HEK293 (cell line): ENCODE measurements around the gene ZNF483.
"Not testable (repeated sequence)": the region's sequence is repeated elsewhere in the genome, so short reads cannot be mapped to it uniquely, and the experiment has no call there.

Source experiments
- CTCF ChIA-PET: fragments of 350-600 bp; formaldehyde crosslinking; extraction: SDS; loops from one replicate; lab custom pipeline; 2021; ENCODE audit warnings: antibody characterized with exemption; lab: Yijun Ruan, JAX
- POLR2A ChIA-PET: fragments of 300-600 bp; formaldehyde crosslinking; extraction: SDS; loops from one replicate; lab custom pipeline; 2020; ENCODE audit warnings: antibody characterized with exemption, inconsistent platforms; lab: Yijun Ruan, JAX
- H3K27ac ChIP-seq: fragments of 200-500 bp; sonication (Bioruptor generic); 2 replicates; pipeline ENCODE4 v1.5.1; 2014; ENCODE audit warnings: low read depth, low read length, control low read depth, inconsistent platforms; ENCODE audit errors: extremely low read depth
- H3K36me3 ChIP-seq, 2 experiments: fragments of 200-500 bp in 1 of 2; sonication (Bioruptor generic) in 1 of 2; 1 replicate in 1 of 2; 2 replicates in 1 of 2; pipeline ENCODE4 v1.5.1; 2014 to 2017; ENCODE audit warnings: inconsistent platforms in 2 of 2, low read length in 2 of 2; ENCODE audit not compliant: control insufficient read depth in 2 of 2, insufficient read depth in 1 of 2
- H3K4me1 ChIP-seq: fragments of 200-500 bp; sonication (Bioruptor generic); 2 replicates; pipeline ENCODE4 v1.5.1; 2014; ENCODE audit warnings: mild to moderate bottlenecking, low read length, inconsistent platforms; ENCODE audit not compliant: control insufficient read depth, insufficient read depth
- H3K4me3 ChIP-seq: 2 replicates; pipeline ENCODE4 v1.5.1; 2011; ENCODE audit warnings: low read depth, mild to moderate bottlenecking, control low read depth, low read length, moderate library complexity
- H3K9me3 ChIP-seq: fragments of 200-500 bp; sonication (Bioruptor generic); 2 replicates; pipeline ENCODE4 v1.5.1; 2014; ENCODE audit warnings: low read depth, low read length, inconsistent platforms; ENCODE audit not compliant: control insufficient read depth, insufficient read depth
- ZBTB11 ChIP-seq: fragments of 450-650 bp; formaldehyde crosslinking; conservative IDR thresholded peaks from 2 replicates; pipeline ENCODE4 v1.5.1; 2016; ENCODE audit warnings: low read depth, missing biosample characterization, missing genetic modification characterization
- ZBTB20 ChIP-seq: fragments of 450-650 bp; formaldehyde crosslinking; IDR thresholded peaks from 2 replicates; pipeline ENCODE4 v1.5.1; 2016; ENCODE audit warnings: missing biosample characterization, missing genetic modification characterization
- ZBTB8A ChIP-seq: fragments of 450-650 bp; formaldehyde crosslinking; IDR thresholded peaks from 2 replicates; pipeline ENCODE4 v1.5.1; 2016; ENCODE audit warnings: missing biosample characterization, missing genetic modification characterization
- ZNF140 ChIP-seq: fragments of 450-650 bp; formaldehyde crosslinking; IDR thresholded peaks from 2 replicates; pipeline ENCODE4 v1.5.1; 2016; ENCODE audit warnings: missing biosample characterization, missing genetic modification characterization
- ZNF266 ChIP-seq: fragments of 450-650 bp; formaldehyde crosslinking; IDR thresholded peaks from 2 replicates; pipeline ENCODE4 v1.5.1; 2016; ENCODE audit warnings: missing biosample characterization, missing genetic modification characterization, low read depth
- ZNF354C ChIP-seq: fragments of 450-650 bp; formaldehyde crosslinking; IDR thresholded peaks from 2 replicates; pipeline ENCODE4 v1.5.1; 2016; ENCODE audit warnings: missing biosample characterization, missing genetic modification characterization, low read depth, borderline replicate concordance
- ZNF394 ChIP-seq: fragments of 450-650 bp; formaldehyde crosslinking; IDR thresholded peaks from 2 replicates; pipeline ENCODE4 v1.5.1; 2016; ENCODE audit warnings: missing biosample characterization, missing genetic modification characterization, mild to moderate bottlenecking, moderate library complexity, borderline replicate concordance
- ZNF426 ChIP-seq: fragments of 450-650 bp; formaldehyde crosslinking; IDR thresholded peaks from 2 replicates; pipeline ENCODE4 v1.5.1; 2017; ENCODE audit warnings: missing biosample characterization, missing genetic modification characterization, mild to moderate bottlenecking, inconsistent platforms, moderate library complexity
- ZNF433 ChIP-seq: fragments of 450-650 bp; formaldehyde crosslinking; IDR thresholded peaks from 2 replicates; pipeline ENCODE4 v1.5.1; 2016; ENCODE audit warnings: missing biosample characterization, missing genetic modification characterization, low read depth
- ZNF510 ChIP-seq: fragments of 450-650 bp; formaldehyde crosslinking; IDR thresholded peaks from 2 replicates; pipeline ENCODE4 v1.5.1; 2018; ENCODE audit warnings: mild to moderate bottlenecking, missing genetic modification characterization, missing biosample characterization; ENCODE audit not compliant: insufficient replicate concordance
- ZNF518A ChIP-seq: fragments of 450-650 bp; formaldehyde crosslinking; conservative IDR thresholded peaks from 2 replicates; pipeline ENCODE4 v1.5.1; 2016; ENCODE audit warnings: low read depth, missing biosample characterization, missing genetic modification characterization
- ZNF555 ChIP-seq: fragments of 450-650 bp; formaldehyde crosslinking; conservative IDR thresholded peaks from 2 replicates; pipeline ENCODE4 v1.5.1; 2017; ENCODE audit warnings: missing biosample characterization, mild to moderate bottlenecking, missing genetic modification characterization, inconsistent platforms
- ZNF558 ChIP-seq: fragments of 450-650 bp; formaldehyde crosslinking; IDR thresholded peaks from 2 replicates; pipeline ENCODE4 v1.5.1; 2016; ENCODE audit warnings: missing biosample characterization, missing genetic modification characterization
- ZNF623 ChIP-seq: fragments of 450-650 bp; formaldehyde crosslinking; IDR thresholded peaks from 2 replicates; pipeline ENCODE4 v1.5.1; 2016; ENCODE audit warnings: missing biosample characterization, missing genetic modification characterization
- ZNF654 ChIP-seq: fragments of 450-650 bp; formaldehyde crosslinking; IDR thresholded peaks from 2 replicates; pipeline ENCODE4 v1.5.1; 2016; ENCODE audit warnings: low read depth, missing biosample characterization, missing genetic modification characterization
- ZNF692 ChIP-seq: fragments of 450-650 bp; formaldehyde crosslinking; IDR thresholded peaks from 2 replicates; pipeline ENCODE4 v1.5.1; 2016; ENCODE audit warnings: missing biosample characterization, missing genetic modification characterization

ZNF483 gene

GRCh38 chr9:111484572-111484894 is 40.4 kb upstream of the ZNF483 start (continued):
- TF ChIP-seq ZNF692 (no peak; the same call in 1 of the 2 replicates), ZBTB20 (tag by site-specific recombination) (peak; percentile 56; the same call in 1 of the 2 replicates)

- not testable (repeated sequence) for H3K4me3 ChIP-seq, H3K4me1 ChIP-seq
- peak; percentile 57 for TF ChIP-seq ZNF623 (tag by site-specific recombination)
- TF ChIP-seq ZNF266 (tag by site-specific recombination), result peak; percentile 36; the same call in 1 of the 2 replicates
- TF ChIP-seq ZNF394 (tag by site-specific recombination), result peak; percentile 88
- TF ChIP-seq ZNF555, result peak; percentile 41
- TF ChIP-seq ZBTB11 (tag by site-specific recombination), result peak; percentile 60
- TF ChIP-seq ZNF558, result peak; percentile 42; the same call in 1 of the 2 replicates
- TF ChIP-seq ZNF426 (tag by site-specific recombination), result peak; percentile 61
- TF ChIP-seq ZNF510 (tag by site-specific recombination), result peak; percentile 45
- TF ChIP-seq ZNF654 (tag by site-specific recombination), result peak; percentile 20
- peak; percentile 44; the same call in 1 of the 2 replicates for TF ChIP-seq ZBTB8A (tag by site-specific recombination)
- TF ChIP-seq ZNF518A (tag by site-specific recombination), result peak; percentile 79
- peak; percentile 56; the same call in 1 of the 2 replicates for TF ChIP-seq ZNF140
- 0 out of 2 replicates have a peak, but pooled peaks have one; percentile 43 for TF ChIP-seq ZNF354C (tag by site-specific recombination)
- 0 out of 2 replicates have a peak, but pooled peaks have one; percentile 14 for TF ChIP-seq ZNF433 (tag by site-specific recombination)
- TF ChIP-seq, all 188 proteins: peak for 14; not testable (repeated sequence) for 174
- CTCF ChIA-PET, POLR2A ChIA-PET, H3K36me3 ChIP-seq, H3K9me3 ChIP-seq, H3K27ac ChIP-seq: not testable (repeated sequence)
These were observed 27.8 kb upstream of the ZNF483 start for GRCh38 chr9:111497196-111497595.
